Hepatocyte (in vitro differentiated cells): ENCODE results near the gene SPINDOC. TPM values are rescaled to one million over a fixed set of nuclear protein-coding genes. Genes with fewer than 3 reads are reported as not detected.

Source experiments
- DNase-seq: peaks from one replicate; pipeline ENCODE4 v3.0.0-alpha.2; 2016; ENCODE audit warnings: low spot score
- H2AFZ ChIP-seq: fragments of 200-600 bp; sonication (generic); 2 replicates; pipeline ENCODE4 v1.6.0; 2016; ENCODE audit warnings: antibody characterized with exemption, mild to moderate bottlenecking
- H3K27ac ChIP-seq: fragments of 200-600 bp; sonication (generic); 2 replicates; pipeline ENCODE4 v1.5.1; 2016; ENCODE audit warnings: mild to moderate bottlenecking
- H3K27me3 ChIP-seq: fragments of 200-600 bp; sonication (generic); 2 replicates; pipeline ENCODE4 v1.6.1; 2016
- H3K36me3 ChIP-seq: fragments of 200-600 bp; sonication (generic); replicated peaks from 2 replicates; pipeline ENCODE4 v1.5.1; 2016; ENCODE audit warnings: low read depth; ENCODE audit not compliant: insufficient read depth
- H3K4me1 ChIP-seq: fragments of 200-600 bp; sonication (generic); 2 replicates; pipeline ENCODE4 v1.5.1; 2016; ENCODE audit warnings: mild to moderate bottlenecking, moderate library complexity; ENCODE audit not compliant: insufficient read depth
- H3K4me2 ChIP-seq: fragments of 200-600 bp; sonication (generic); 2 replicates; pipeline ENCODE4 v1.6.0; 2016
- H3K4me3 ChIP-seq: fragments of 200-600 bp; sonication (generic); 2 replicates; pipeline ENCODE4 v1.5.1; 2016; ENCODE audit warnings: mild to moderate bottlenecking
- H3K79me2 ChIP-seq: fragments of 200-600 bp; sonication (generic); 2 replicates; pipeline ENCODE4 v1.6.0; 2017; ENCODE audit warnings: mild to moderate bottlenecking
- H3K9me2 ChIP-seq: fragments of 200-600 bp; sonication (generic); replicated peaks from 2 replicates; pipeline ENCODE4 v1.6.0; 2017; ENCODE audit warnings: mild to moderate bottlenecking; ENCODE audit not compliant: insufficient read depth
- H3K9me3 ChIP-seq: fragments of 200-600 bp; sonication (generic); 2 replicates; pipeline ENCODE4 v1.5.1; 2016; ENCODE audit warnings: low read depth, mild to moderate bottlenecking
- H4K20me1 ChIP-seq: fragments of 200-600 bp; sonication (generic); 2 replicates; pipeline ENCODE4 v1.6.0; 2016; ENCODE audit warnings: mild to moderate bottlenecking; ENCODE audit not compliant: insufficient read depth, poor library complexity, severe bottlenecking
- CTCF ChIP-seq: fragments of 200-600 bp; sonication (generic); IDR thresholded peaks from 2 replicates; pipeline ENCODE4 v1.5.1; 2016; ENCODE audit warnings: antibody characterized with exemption, mild to moderate bottlenecking; ENCODE audit not compliant: poor library complexity
- EZH2 ChIP-seq: fragments of 200-600 bp; sonication (generic); IDR thresholded peaks from 2 replicates; pipeline ENCODE4 v1.6.1; 2016; ENCODE audit warnings: antibody characterized with exemption, mild to moderate bottlenecking, borderline replicate concordance
- EZH2phosphoT487 ChIP-seq: fragments of 200-600 bp; sonication (generic); IDR thresholded peaks from one replicate; pipeline ENCODE4 v1.6.1; 2018; ENCODE audit warnings: antibody characterized with exemption, mild to moderate bottlenecking, low read depth, moderate library complexity; ENCODE audit not compliant: unreplicated experiment, severe bottlenecking
- WGBS: methylation state at CpG from one replicate; pipeline ENCODE4 v1.1.6; 2016; ENCODE audit warnings: low lambda C conversion rate; ENCODE audit errors: missing lambda C conversion rate; 5-methylcytosine and 5-hydroxymethylcytosine counted together
- polyA plus RNA-seq: library from polyadenylated mRNA; unstranded; fragments of >200 nt; fragmentation: Nextera tagmentation; extraction: Ambion mirVana; gene quantifications from 2 replicates; pipeline ENCODE4 v1.2.1, GENCODE V29; 2016
- total RNA-seq: library from RNA; depleted of rRNA; stranded (reverse); fragments of >200 nt; gene quantifications from 2 replicates; pipeline ENCODE4 v1.2.3, GENCODE V29; 2014

Gene SPINDOC
- total and polyA plus RNA-seq, 2 experiments from 2014 or later, result 9.9 to 24.0 TPM

GRCh38 chr11:63841554-63841953 is 28.3 kb downstream of the SPINDOC start:
- Histone ChIP-seq H3K27ac (peak overlapping the region; percentile 2), H3K27me3 (no peaks in the 10 kb centered on the region), H3K4me3 (peak overlapping the region; percentile 12), H3K79me2 (peaks cover 72% of the 10 kb centered on the region), H2AFZ (no peak overlapping the region), H3K9me3 (no peaks in the 10 kb centered on the region), H3K4me2 (peak overlapping the region; percentile 95), H3K36me3 (no peaks in the 10 kb centered on the region), H3K4me1 (peaks cover 35% of the 10 kb centered on the region), H4K20me1 (peaks cover 64% of the 10 kb centered on the region), H3K9me2 (no peaks in the 10 kb centered on the region)
- peak; percentile 48 for DNase-seq
- TF ChIP-seq CTCF, result no peak
- 34% methylated on average over 3 of the region's 3 CpGs for WGBS

GRCh38 chr11:63843041-63843440 is 29.8 kb downstream of the SPINDOC start:
- H3K4me1 ChIP-seq, result peaks cover 43% of the 10 kb centered on the region
- TF ChIP-seq CTCF, result no peak
- TF ChIP-seq EZH2phosphoT487, result no peak
- no peak for TF ChIP-seq EZH2
- no peaks in the 10 kb centered on the region for H3K9me2 ChIP-seq

GRCh38 chr11:63844836-63845235 is 31.6 kb downstream of the SPINDOC start:
- Histone ChIP-seq H3K79me2 (peaks cover 99% of the 10 kb centered on the region), H3K4me3 (no peak overlapping the region), H3K9me3 (no peaks in the 10 kb centered on the region), H4K20me1 (peaks cover 75% of the 10 kb centered on the region), H3K4me2 (no peak overlapping the region), H3K9me2 (no peaks in the 10 kb centered on the region), H3K27me3 (no peaks in the 10 kb centered on the region), H2AFZ (no peak overlapping the region), H3K4me1 (peaks cover 44% of the 10 kb centered on the region), H3K27ac (peak overlapping the region; percentile 59), H3K36me3 (no peaks in the 10 kb centered on the region)
- 77% methylated on average over 4 of the region's 4 CpGs for WGBS
- no peak for DNase-seq
- TF ChIP-seq EZH2, result no peak

More at GRCh38 chr11:63843041-63843440, 29.8 kb downstream of the SPINDOC start:
- no peaks in the 10 kb centered on the region for H3K36me3 ChIP-seq
- peaks cover 87% of the 10 kb centered on the region for H3K79me2 ChIP-seq
- DNase-seq, result peak; percentile 46
- no peaks in the 10 kb centered on the region for H3K27me3 ChIP-seq
- H3K9me3 ChIP-seq, result no peaks in the 10 kb centered on the region
- no peak overlapping the region for H3K4me3 ChIP-seq
- peaks cover 77% of the 10 kb centered on the region for H4K20me1 ChIP-seq
- no peak overlapping the region for H2AFZ ChIP-seq
- WGBS, result 35% methylated on average over 1 of the region's 1 CpG
- H3K27ac ChIP-seq, result peak overlapping the region; percentile 61
- H3K4me2 ChIP-seq, result peak overlapping the region; percentile 95

- Histone ChIP-seq H3K4me1 (peaks cover 44% of the 10 kb centered on the region), H3K27ac (peak overlapping the region; percentile 59), H3K4me2 (no peak overlapping the region), H3K4me3 (no peak overlapping the region), H3K79me2 (peaks cover 99% of the 10 kb centered on the region), H2AFZ (no peak overlapping the region), H3K9me3 (no peaks in the 10 kb centered on the region), H3K27me3 (no peaks in the 10 kb centered on the region), H3K9me2 (no peaks in the 10 kb centered on the region), H3K36me3 (no peaks in the 10 kb centered on the region), H4K20me1 (peaks cover 71% of the 10 kb centered on the region)
- TF ChIP-seq EZH2 (no peak), EZH2phosphoT487 (no peak), CTCF (no peak)
- 47% methylated on average over 2 of the region's 2 CpGs for WGBS
- DNase-seq, result peak; percentile 64
These were observed 32.0 kb downstream of the SPINDOC start for GRCh38 chr11:63845303-63845702.
